Activated CD4-positive, alpha-beta T cell treated with anti-CD3 and anti-CD28 coated beads for 36 hours (primary cell): ENCODE results near the gene IFI16. TPM values are rescaled to one million over a fixed set of nuclear protein-coding genes. Genes with fewer than 3 reads are reported as not detected.
A peak's percentile ranks its signal among the peaks of the same experiment; 100 is the strongest.
"Not testable (repeated sequence)": the region's sequence is repeated elsewhere in the genome, so short reads cannot be mapped to it uniquely, and the experiment has no call there.

ENCODE experiments used
- ATAC-seq: fragments of 200-7000 bp; cut with Tn5 transposase; one replicate; pipeline ENCODE4 v1.10.0; 2021; ENCODE audit warnings: mild to moderate bottlenecking, moderate library complexity
- CTCF ChIA-PET: fragments of 350-600 bp; sonication (Branson Sonifier 250); formaldehyde crosslinking; loops from one replicate; lab custom pipeline; 2021; ENCODE audit warnings: antibody characterized with exemption; lab: Charles Lee
- POLR2A ChIA-PET: fragments of 350-600 bp; sonication (Branson Sonifier 250); formaldehyde crosslinking; loops from one replicate; lab custom pipeline; 2021; ENCODE audit warnings: antibody characterized with exemption, inconsistent platforms; lab: Charles Lee
- DNase-seq: peaks from one replicate; pipeline ENCODE4 v3.0.0-alpha.2; 2020
- H3K27ac Mint-ChIP-seq: one replicate; pipeline ENCODE4 v1.8.0; 2021; ENCODE audit warnings: mixed read lengths
- H3K27me3 Mint-ChIP-seq: one replicate; pipeline ENCODE4 v1.8.0; 2021; ENCODE audit warnings: mixed read lengths
- H3K36me3 Mint-ChIP-seq: one replicate; pipeline ENCODE4 v1.8.0; 2021; ENCODE audit warnings: low read depth, mixed read lengths
- H3K4me1 Mint-ChIP-seq: one replicate; pipeline ENCODE4 v1.8.0; 2021; ENCODE audit warnings: mixed read lengths
- H3K4me3 Mint-ChIP-seq: one replicate; pipeline ENCODE4 v1.8.0; 2021; ENCODE audit warnings: mild to moderate bottlenecking, moderate library complexity, mixed read lengths
- H3K9me3 Mint-ChIP-seq: one replicate; pipeline ENCODE4 v1.8.0; 2021; ENCODE audit warnings: low read depth, mixed read lengths
- intact Hi-C, 2 experiments: fragments of 100-400 bp; cut with DNase I in 1 of 2; cut with micrococcal nuclease in 1 of 2; formaldehyde crosslinking; loops; one replicate each; pipeline versions ENCODE4 v1.14.2 to v1.15.1; 2022 to 2024; cut with DNase I, micrococcal nuclease
- total RNA-seq, 2 experiments: library from RNA; stranded (reverse); gene quantifications; one replicate each; pipeline ENCODE4 v1.2.3, GENCODE V29; 2021

The IFI16 gene
- total RNA-seq, 2 experiments from 2014 or later, result 263 to 308 TPM

- peak; percentile 81 for DNase-seq
- ChIA-PET CTCF (interaction anchor here (0.6 to 1.5 kb wide), 5 partner anchors 37 to 117 kb away, joined by 3 to 5 read pairs (median 3); no protein-coding TSS in a partner anchor), POLR2A (interaction anchor here (0.8 to 2.5 kb wide), 4 partner anchors 53 to 111 kb away, joined by 4 to 18 read pairs (median 4); partner anchors contain the start of gene AIM2)
- H3K27ac Mint-ChIP-seq, result peak overlapping the region; percentile 96
- intact Hi-C loops, result loop anchor here in 1 of 2 experiments (5.0 kb wide), 1 partner anchor 37 kb away; no protein-coding TSS in a partner anchor
- ATAC-seq, result peak; percentile 83
- no peaks in the 10 kb centered on the region for H3K9me3 Mint-ChIP-seq
- H3K27me3 Mint-ChIP-seq, result no peaks in the 10 kb centered on the region
- H3K36me3 Mint-ChIP-seq, result peaks cover 90% of the 10 kb centered on the region
- peaks cover 46% of the 10 kb centered on the region for H3K4me1 Mint-ChIP-seq
- peak overlapping the region; percentile 82 for H3K4me3 Mint-ChIP-seq
Measured at GRCh38 chr1:159015440-159015909, 5.8 kb downstream of the IFI16 start.

- H3K27me3 Mint-ChIP-seq, result no peaks in the 10 kb centered on the region
Measured at GRCh38 chr1:159023723-159024122, 14.0 kb downstream of the IFI16 start.

GRCh38 chr1:159025043-159025442, 15.3 kb downstream of the IFI16 start:
- intact Hi-C loops, result no loop called here
- Mint-ChIP-seq H3K9me3 (peaks cover 4% of the 10 kb centered on the region), H3K4me3 (no peak overlapping the region), H3K36me3 (peaks cover 86% of the 10 kb centered on the region), H3K4me1 (peaks cover 66% of the 10 kb centered on the region), H3K27me3 (no peaks in the 10 kb centered on the region), H3K27ac (no peak overlapping the region)
- CTCF ChIA-PET, result no interaction called here
- ATAC-seq (no peak), DNase-seq (no peak)
- POLR2A ChIA-PET, result no interaction called here

More at GRCh38 chr1:159023723-159024122, 14.0 kb downstream of the IFI16 start:
- ATAC-seq, result no peak
- ChIA-PET CTCF (interaction anchor here (0.9 kb wide), 1 partner anchor 11 kb away, joined by 3 read pairs; no protein-coding TSS in a partner anchor), POLR2A (no interaction called here)
- intact Hi-C loops, result no loop called here
- peaks cover 63% of the 10 kb centered on the region for H3K4me1 Mint-ChIP-seq
- DNase-seq, result no peak
- peaks cover 4% of the 10 kb centered on the region for H3K9me3 Mint-ChIP-seq
- no peak overlapping the region for H3K27ac Mint-ChIP-seq
- no peak overlapping the region for H3K4me3 Mint-ChIP-seq
- H3K36me3 Mint-ChIP-seq, result peaks cover 85% of the 10 kb centered on the region

GRCh38 chr1:159026841-159027240, 17.1 kb downstream of the IFI16 start:
- H3K9me3 Mint-ChIP-seq, POLR2A ChIA-PET, ATAC-seq, intact Hi-C loops, H3K27me3 Mint-ChIP-seq, DNase-seq: not testable (repeated sequence)
- peaks cover 84% of the 10 kb centered on the region for H3K36me3 Mint-ChIP-seq
- H3K27ac Mint-ChIP-seq, result peak overlapping the region; percentile 69
- H3K4me3 Mint-ChIP-seq, result peak overlapping the region; percentile 25
- H3K4me1 Mint-ChIP-seq, result peaks cover 69% of the 10 kb centered on the region
- CTCF ChIA-PET, result interaction anchor here (0.8 kb wide), 1 partner anchor 38 kb away, joined by 3 read pairs; no protein-coding TSS in a partner anchor

GRCh38 chr1:159030311-159030710, 20.6 kb downstream of the IFI16 start:
- Mint-ChIP-seq H3K4me3 (no peak overlapping the region), H3K36me3 (peaks cover 90% of the 10 kb centered on the region), H3K9me3 (peaks cover 4% of the 10 kb centered on the region), H3K4me1 (peaks cover 58% of the 10 kb centered on the region), H3K27ac (peak overlapping the region; percentile 66), H3K27me3 (no peaks in the 10 kb centered on the region)
- no peak for ATAC-seq
- intact Hi-C loops, result no loop called here
- ChIA-PET POLR2A (no interaction called here), CTCF (no interaction called here)
- no peak for DNase-seq

- ATAC-seq, result no peak
- intact Hi-C loops, result no loop called here
- H3K9me3 Mint-ChIP-seq, result peaks cover 4% of the 10 kb centered on the region
- peaks cover 52% of the 10 kb centered on the region for H3K4me1 Mint-ChIP-seq
- DNase-seq, result no peak
- H3K4me3 Mint-ChIP-seq, result no peak overlapping the region
- peaks cover 90% of the 10 kb centered on the region for H3K36me3 Mint-ChIP-seq
- no peak overlapping the region for H3K27ac Mint-ChIP-seq
- no peaks in the 10 kb centered on the region for H3K27me3 Mint-ChIP-seq
- POLR2A ChIA-PET, result no interaction called here
- CTCF ChIA-PET, result no interaction called here
Measured at GRCh38 chr1:159030877-159031447, 21.3 kb downstream of the IFI16 start.

GRCh38 chr1:159040206-159040605, 30.5 kb downstream of the IFI16 start:
- no peaks in the 10 kb centered on the region for H3K27me3 Mint-ChIP-seq
- peaks cover 34% of the 10 kb centered on the region for H3K4me1 Mint-ChIP-seq
- H3K27ac Mint-ChIP-seq, result no peak overlapping the region
- ChIA-PET CTCF (interaction anchor here (0.6 to 1.5 kb wide), 7 partner anchors 11 to 78 kb away, joined by 3 to 6 read pairs (median 4); no protein-coding TSS in a partner anchor), POLR2A (no interaction called here)
- no peak for ATAC-seq
- DNase-seq, result no peak
- intact Hi-C loops, result no loop called here
- no peaks in the 10 kb centered on the region for H3K9me3 Mint-ChIP-seq
- peaks cover 70% of the 10 kb centered on the region for H3K36me3 Mint-ChIP-seq
- no peak overlapping the region for H3K4me3 Mint-ChIP-seq

GRCh38 chr1:159040893-159041724, 31.4 kb downstream of the IFI16 start:
- H3K36me3 Mint-ChIP-seq, result peaks cover 65% of the 10 kb centered on the region
- POLR2A ChIA-PET, result no interaction called here
- no peak overlapping the region for H3K4me3 Mint-ChIP-seq
- ATAC-seq (peak; percentile 65), DNase-seq (peak; percentile 28)
- peak overlapping the region; percentile 64 for H3K27ac Mint-ChIP-seq
- no peaks in the 10 kb centered on the region for H3K27me3 Mint-ChIP-seq
- peaks cover 41% of the 10 kb centered on the region for H3K4me1 Mint-ChIP-seq
- CTCF ChIA-PET, result interaction anchor here (1.0 to 1.5 kb wide), 6 partner anchors 12 to 48 kb away, joined by 3 to 6 read pairs (median 4); partner anchors contain the start of gene AIM2
- intact Hi-C loops, result no loop called here
- H3K9me3 Mint-ChIP-seq, result no peaks in the 10 kb centered on the region

- ATAC-seq, result peak; percentile 31
- DNase-seq, CTCF ChIA-PET, POLR2A ChIA-PET, intact Hi-C loops, H3K9me3 Mint-ChIP-seq, H3K27me3 Mint-ChIP-seq: not testable (repeated sequence)
- H3K4me1 Mint-ChIP-seq, result peaks cover 29% of the 10 kb centered on the region
- H3K27ac Mint-ChIP-seq, result peak overlapping the region; percentile 83
- H3K36me3 Mint-ChIP-seq, result peaks cover 67% of the 10 kb centered on the region
- H3K4me3 Mint-ChIP-seq, result peak overlapping the region; percentile 3
Measured at GRCh38 chr1:159046486-159046885, 36.8 kb downstream of the IFI16 start.

GRCh38 chr1:159051436-159051835, 41.7 kb downstream of the IFI16 start:
- H3K36me3 Mint-ChIP-seq, result peaks cover 86% of the 10 kb centered on the region
- no peaks in the 10 kb centered on the region for H3K9me3 Mint-ChIP-seq
- no peaks in the 10 kb centered on the region for H3K27me3 Mint-ChIP-seq
- POLR2A ChIA-PET, result no interaction called here
- no peak overlapping the region for H3K4me3 Mint-ChIP-seq
- intact Hi-C loops, result loop anchor here in 1 of 2 experiments (5.0 kb wide), 1 partner anchor 34 kb away; no protein-coding TSS in a partner anchor
- ATAC-seq (no peak), DNase-seq (no peak)
- CTCF ChIA-PET, result no interaction called here
- no peak overlapping the region for H3K27ac Mint-ChIP-seq
- peaks cover 38% of the 10 kb centered on the region for H3K4me1 Mint-ChIP-seq

- Mint-ChIP-seq H3K4me1 (peaks cover 32% of the 10 kb centered on the region), H3K27ac (peak overlapping the region; percentile 49), H3K36me3 (peaks cover 77% of the 10 kb centered on the region), H3K27me3 (no peaks in the 10 kb centered on the region), H3K4me3 (no peak overlapping the region), H3K9me3 (no peaks in the 10 kb centered on the region)
- intact Hi-C loops, result loop anchor here in 1 of 2 experiments (5.0 kb wide), 1 partner anchor 37 kb away; no protein-coding TSS in a partner anchor
- CTCF ChIA-PET, result interaction anchor here (0.7 to 1.9 kb wide), 3 partner anchors 34 to 1383 kb away, joined by 3 to 4 read pairs (median 3); no protein-coding TSS in a partner anchor
- POLR2A ChIA-PET, result no interaction called here
- peak; percentile 6 for ATAC-seq
- DNase-seq, result no peak
Measured at GRCh38 chr1:159054427-159054826, 44.7 kb downstream of the IFI16 start.
